HG03354 (cell line): Measurements from ENCODE around the gene MGAT5.

ENCODE experiments used
- ATAC-seq: cut with Tn5 transposase; IDR thresholded peaks from one replicate; pipeline ENCODE4 v1.9.1; 2021; ENCODE audit warnings: mild to moderate bottlenecking; ENCODE audit not compliant: unreplicated experiment, poor library complexity, severe bottlenecking

The MGAT5 gene

GRCh38 chr2:134273256-134273983 is 19.5 kb downstream of the MGAT5 start:
- no peak for ATAC-seq

DNA sequence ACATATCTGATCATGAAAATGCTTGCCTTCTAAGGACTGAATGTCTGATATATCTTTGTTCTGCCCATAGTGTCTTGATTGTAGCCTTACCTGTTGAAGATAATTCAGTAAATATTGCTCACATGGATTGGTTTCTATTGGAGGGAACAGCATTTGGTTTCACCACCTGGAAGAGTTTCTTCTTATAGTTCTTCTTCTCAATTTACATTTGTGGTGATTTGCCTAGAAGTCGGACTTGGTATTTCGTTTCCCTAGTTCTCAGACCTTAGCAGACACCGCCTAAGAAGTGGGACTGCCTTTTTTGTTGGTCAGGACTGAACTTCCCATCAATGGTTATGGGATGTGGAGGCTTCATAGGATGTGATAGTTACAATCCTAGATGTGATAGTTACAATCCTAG is 20.2 kb downstream of the MGAT5 start:
- ATAC-seq = no peak

DNA sequence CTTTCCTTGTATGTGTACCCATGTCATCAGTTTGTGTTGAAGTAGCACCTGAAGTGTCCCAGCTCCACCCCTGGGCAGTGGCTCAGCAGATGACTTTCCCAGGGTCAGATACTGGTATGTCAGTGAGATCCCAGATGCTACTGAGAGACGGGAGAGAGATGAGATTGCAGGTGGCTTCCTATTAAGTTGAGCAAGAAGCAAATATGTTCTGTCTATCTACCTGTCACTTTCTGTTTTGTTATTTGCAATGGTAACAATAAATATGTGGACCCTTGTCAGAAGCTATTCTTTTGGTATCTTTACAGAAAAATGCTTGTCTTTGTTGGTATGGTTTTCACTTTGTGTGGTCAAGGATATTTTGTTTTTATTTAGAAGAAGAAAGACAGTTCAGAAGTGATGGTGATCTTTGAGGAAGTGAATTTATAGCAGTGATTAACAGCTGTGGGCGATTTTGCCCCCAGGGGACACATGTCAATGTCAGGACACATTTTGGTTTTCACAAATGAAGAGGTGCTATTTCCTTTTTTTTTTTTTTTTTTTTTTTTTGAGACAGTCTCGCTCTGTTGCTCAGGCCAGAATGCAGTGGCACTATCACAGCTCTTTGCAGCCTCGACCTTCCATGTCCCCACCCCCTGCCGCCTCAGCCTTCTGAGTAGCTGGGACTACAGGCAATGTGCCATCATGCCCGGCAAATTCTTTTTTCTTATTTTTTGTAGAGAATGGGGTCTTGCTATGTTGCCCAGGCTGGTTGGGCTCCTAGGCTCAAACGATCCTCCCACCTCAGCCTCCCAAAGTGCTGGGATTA is 21.4 kb downstream of the MGAT5 start:
- ATAC-seq = peak; percentile 87

GRCh38 chr2:134276381-134277172 is 22.7 kb downstream of the MGAT5 start:
- no peak for ATAC-seq

- ATAC-seq = no peak
These were observed 23.4 kb downstream of the MGAT5 start for GRCh38 chr2:134277223-134277622.

GRCh38 chr2:134278553-134278952 is 24.7 kb downstream of the MGAT5 start:
- no peak for ATAC-seq

GRCh38 chr2:134279417-134279816 is 25.5 kb downstream of the MGAT5 start:
- ATAC-seq = no peak

- ATAC-seq = no peak
These were observed 26.4 kb downstream of the MGAT5 start for GRCh38 chr2:134280231-134280630.

GRCh38 chr2:134280726-134281125 is 26.9 kb downstream of the MGAT5 start:
- ATAC-seq = no peak

GRCh38 chr2:134281815-134282419 is 28.0 kb downstream of the MGAT5 start:
- no peak for ATAC-seq

GRCh38 chr2:134282629-134283400 is 28.9 kb downstream of the MGAT5 start:
- ATAC-seq = peak; percentile 88

DNA sequence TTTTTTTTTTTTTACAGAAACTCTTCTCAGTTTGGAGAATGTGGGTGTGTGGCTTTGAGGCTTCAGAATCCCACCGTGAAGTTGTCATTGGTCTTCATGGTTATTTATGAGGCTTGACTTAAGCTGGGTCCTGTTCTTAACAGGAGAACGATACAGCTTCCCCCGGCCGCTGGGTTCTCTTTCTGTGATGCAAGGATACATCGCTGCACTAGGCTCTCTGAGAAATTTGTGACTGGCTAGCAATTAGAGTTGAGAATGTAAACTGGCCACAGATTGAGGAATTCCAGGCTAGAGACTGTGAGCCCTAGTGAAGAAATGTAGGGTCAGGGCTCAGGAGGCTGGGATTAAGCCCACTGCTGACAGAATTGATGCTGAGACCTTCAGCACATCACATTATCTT is 29.8 kb downstream of the MGAT5 start:
- no peak for ATAC-seq

DNA sequence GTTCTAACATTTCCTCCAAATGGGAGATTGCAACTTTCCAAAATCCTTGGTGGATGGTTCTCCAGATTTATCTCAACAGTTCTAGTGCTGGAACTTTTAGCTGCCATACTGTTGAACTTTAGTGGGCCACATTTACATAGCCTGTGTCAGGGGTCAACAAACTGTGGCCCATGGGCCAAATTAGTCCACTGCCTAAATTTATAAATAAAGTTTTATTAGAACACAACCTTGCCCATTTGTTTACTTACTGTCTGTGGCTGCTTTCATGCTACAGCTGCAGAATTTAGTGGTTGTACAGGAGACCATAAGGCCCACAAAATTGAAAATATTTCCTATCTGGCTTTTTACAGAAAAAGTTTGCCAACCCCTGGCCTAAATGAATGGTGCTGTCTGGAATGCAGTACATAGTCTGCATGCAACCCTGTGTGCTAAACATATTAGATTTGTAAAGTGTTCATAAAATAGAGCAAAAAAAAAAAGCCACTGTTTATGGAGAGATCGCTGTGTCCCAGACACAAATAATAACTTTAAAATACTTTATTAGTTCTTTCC is 30.3 kb downstream of the MGAT5 start:
- ATAC-seq = no peak

DNA sequence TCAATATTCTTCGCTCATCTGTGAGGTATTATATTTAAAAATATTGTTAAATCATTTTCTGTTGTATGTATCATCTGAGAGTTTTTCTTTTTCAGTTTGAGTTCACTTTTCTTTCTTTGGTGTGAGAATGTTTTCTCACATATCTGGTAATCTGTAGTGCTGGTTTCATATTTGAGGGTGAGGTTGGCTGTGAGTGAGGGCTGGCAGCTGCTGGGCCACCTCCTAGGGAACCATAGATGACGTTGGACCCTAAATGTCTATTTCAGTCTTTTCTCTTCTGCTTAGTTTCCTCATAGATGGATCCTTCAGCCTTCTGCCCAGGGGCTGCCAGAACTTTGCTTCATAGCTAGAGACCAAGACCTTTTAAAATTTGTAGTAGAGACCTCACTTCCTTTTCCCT is 33.5 kb downstream of the MGAT5 start:
- ATAC-seq = peak; percentile 57

DNA sequence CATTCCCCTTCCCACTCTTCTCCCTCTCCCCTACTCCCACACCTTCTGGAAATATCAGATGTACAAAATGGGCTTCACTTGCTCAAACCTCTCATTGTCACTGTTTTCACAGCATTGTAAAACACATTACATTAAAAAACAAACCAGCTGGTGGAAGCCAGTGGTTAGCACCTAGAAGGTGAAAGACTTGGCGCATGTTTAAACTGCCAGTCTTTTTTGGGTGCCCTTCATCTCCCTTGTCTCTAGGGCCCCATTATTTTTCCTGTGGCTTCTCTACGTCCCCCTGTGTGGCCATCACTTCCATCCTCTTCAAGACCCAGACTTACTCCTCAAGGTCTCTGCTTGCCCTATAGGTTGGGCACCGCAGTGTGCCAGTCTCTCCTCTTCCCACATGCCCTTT is 34.9 kb downstream of the MGAT5 start:
- ATAC-seq = no peak

GRCh38 chr2:134289225-134289624 is 35.4 kb downstream of the MGAT5 start:
- ATAC-seq = no peak

DNA sequence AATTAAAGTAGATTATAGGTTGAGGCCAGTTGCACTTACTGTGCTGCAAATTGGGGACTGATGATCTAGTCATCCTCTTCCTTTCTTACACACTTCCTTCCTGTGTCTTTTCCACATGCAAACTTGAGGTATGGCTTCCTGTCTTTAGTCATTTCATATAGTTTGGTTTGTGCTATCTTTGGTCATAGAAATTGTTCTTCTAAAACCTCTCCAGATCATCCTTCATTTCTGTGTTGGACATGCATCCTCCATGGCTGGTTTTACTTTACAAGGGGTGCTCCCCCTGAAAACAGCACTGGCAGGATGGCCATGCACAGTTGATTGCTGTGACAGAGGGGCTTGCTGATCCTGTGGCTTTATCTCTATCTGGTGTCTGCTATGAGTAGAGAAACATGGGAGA is 36.5 kb downstream of the MGAT5 start:
- peak; percentile 50 for ATAC-seq

DNA sequence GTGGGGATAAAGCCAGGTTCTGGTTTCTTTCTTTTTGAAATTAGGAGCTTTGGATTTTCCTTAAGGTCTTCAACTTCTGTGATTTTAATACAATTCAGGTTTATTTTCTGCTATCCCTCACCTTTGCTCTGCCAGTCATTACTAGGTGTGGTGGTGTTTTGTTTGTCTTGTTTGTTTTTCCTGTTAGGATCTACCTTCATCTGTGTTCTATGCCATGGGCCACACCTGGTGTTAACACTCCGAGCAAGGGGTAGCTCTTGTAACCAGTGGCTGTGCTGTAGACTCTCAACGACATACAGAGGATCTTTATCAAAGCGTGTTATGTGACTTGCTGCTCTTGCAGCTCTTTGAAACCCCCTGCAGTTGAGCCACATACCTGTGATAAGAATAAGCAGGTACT is 38.6 kb downstream of the MGAT5 start:
- ATAC-seq = no peak
